Panc1 (cell line): ENCODE results near the gene UBQLN2.

Experiments used
- POLR2AphosphoS5 ChIP-seq: IDR thresholded peaks from 2 replicates; pipeline ENCODE4 v1.6.1; 2012; ENCODE audit warnings: mild to moderate bottlenecking, low read depth, low read length, moderate library complexity
- TF ChIP-seq, protein P1 (sequence below): fragments of 450-650 bp; IDR thresholded peaks from 2 replicates; pipeline ENCODE4 v1.5.1; 2017; ENCODE audit warnings: mild to moderate bottlenecking
- TF ChIP-seq, protein P2 (sequence below), 2 experiments: IDR thresholded peaks; 2 replicates each; pipeline ENCODE4 v1.6.1; 2011 to 2012; ENCODE audit warnings: low read depth in 2 of 2, control low read depth in 1 of 2, low read length in 1 of 2, mild to moderate bottlenecking in 1 of 2, moderate library complexity in 1 of 2; ENCODE audit not compliant: insufficient read depth in 1 of 2

DNA sequence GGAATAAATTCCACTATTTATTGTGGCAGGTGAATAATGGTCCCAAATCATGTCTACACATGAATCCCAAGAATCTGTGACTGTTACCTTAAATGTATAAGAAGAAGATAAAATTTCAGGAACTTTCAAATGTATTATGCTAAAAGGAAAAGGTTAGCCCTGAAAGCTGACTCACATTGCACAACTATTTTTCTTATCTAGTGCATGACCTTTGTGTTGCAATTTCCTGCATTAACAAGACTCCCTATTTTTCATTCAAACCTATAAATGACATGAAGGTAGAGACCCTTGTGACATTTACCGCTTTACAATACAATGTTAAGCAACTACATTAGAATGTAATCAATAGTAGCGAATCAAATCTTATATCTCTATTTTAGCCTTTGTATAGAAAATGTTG lies 36.7 kb downstream of the UBQLN2 start:
- TF ChIP-seq, protein P1, sequence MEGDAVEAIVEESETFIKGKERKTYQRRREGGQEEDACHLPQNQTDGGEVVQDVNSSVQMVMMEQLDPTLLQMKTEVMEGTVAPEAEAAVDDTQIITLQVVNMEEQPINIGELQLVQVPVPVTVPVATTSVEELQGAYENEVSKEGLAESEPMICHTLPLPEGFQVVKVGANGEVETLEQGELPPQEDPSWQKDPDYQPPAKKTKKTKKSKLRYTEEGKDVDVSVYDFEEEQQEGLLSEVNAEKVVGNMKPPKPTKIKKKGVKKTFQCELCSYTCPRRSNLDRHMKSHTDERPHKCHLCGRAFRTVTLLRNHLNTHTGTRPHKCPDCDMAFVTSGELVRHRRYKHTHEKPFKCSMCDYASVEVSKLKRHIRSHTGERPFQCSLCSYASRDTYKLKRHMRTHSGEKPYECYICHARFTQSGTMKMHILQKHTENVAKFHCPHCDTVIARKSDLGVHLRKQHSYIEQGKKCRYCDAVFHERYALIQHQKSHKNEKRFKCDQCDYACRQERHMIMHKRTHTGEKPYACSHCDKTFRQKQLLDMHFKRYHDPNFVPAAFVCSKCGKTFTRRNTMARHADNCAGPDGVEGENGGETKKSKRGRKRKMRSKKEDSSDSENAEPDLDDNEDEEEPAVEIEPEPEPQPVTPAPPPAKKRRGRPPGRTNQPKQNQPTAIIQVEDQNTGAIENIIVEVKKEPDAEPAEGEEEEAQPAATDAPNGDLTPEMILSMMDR, result no peak
- TF ChIP-seq POLR2AphosphoS5, result no peak
- TF ChIP-seq, protein P2, sequence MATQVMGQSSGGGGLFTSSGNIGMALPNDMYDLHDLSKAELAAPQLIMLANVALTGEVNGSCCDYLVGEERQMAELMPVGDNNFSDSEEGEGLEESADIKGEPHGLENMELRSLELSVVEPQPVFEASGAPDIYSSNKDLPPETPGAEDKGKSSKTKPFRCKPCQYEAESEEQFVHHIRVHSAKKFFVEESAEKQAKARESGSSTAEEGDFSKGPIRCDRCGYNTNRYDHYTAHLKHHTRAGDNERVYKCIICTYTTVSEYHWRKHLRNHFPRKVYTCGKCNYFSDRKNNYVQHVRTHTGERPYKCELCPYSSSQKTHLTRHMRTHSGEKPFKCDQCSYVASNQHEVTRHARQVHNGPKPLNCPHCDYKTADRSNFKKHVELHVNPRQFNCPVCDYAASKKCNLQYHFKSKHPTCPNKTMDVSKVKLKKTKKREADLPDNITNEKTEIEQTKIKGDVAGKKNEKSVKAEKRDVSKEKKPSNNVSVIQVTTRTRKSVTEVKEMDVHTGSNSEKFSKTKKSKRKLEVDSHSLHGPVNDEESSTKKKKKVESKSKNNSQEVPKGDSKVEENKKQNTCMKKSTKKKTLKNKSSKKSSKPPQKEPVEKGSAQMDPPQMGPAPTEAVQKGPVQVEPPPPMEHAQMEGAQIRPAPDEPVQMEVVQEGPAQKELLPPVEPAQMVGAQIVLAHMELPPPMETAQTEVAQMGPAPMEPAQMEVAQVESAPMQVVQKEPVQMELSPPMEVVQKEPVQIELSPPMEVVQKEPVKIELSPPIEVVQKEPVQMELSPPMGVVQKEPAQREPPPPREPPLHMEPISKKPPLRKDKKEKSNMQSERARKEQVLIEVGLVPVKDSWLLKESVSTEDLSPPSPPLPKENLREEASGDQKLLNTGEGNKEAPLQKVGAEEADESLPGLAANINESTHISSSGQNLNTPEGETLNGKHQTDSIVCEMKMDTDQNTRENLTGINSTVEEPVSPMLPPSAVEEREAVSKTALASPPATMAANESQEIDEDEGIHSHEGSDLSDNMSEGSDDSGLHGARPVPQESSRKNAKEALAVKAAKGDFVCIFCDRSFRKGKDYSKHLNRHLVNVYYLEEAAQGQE (IDR thresholded peaks at IDR 0.05; ENCODE audit: insufficient read depth in 1 of 2, low read depth in 2 of 2, low read length in 1 of 2), result no peak
